ENCODE data around the gene PTTG1. TPM values are rescaled to one million over a fixed set of nuclear protein-coding genes. Genes with fewer than 3 reads are reported as not detected.
A peak's percentile ranks its signal among the peaks of the same experiment; 100 is the strongest.

The PTTG1 gene
- total RNA-seq, 4 donors from 2014 or later, result 2.5 to 13.9 (median 6.1) TPM

DNA sequence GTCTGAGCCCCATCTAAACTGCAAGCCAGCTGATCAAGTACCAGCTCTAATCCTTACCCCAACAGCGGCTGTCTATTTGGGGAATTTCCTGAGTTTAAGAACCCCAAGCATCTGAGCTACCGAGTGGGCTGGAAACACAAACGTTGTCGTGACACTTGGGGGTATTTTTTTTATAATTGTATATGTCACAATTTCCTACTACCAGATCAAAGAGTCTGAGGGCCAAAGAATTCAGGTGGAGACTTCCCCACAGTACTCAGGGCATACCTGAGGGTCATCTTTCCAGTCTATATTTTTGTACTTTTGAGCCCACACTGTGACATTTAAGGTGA, 42.8 kb downstream of the PTTG1 start:
- DNase-seq (ENCODE audit: low spot score) (no peak), ATAC-seq (ENCODE audit: low FRiP score) (no peak)
- TF ChIP-seq, protein P1, sequence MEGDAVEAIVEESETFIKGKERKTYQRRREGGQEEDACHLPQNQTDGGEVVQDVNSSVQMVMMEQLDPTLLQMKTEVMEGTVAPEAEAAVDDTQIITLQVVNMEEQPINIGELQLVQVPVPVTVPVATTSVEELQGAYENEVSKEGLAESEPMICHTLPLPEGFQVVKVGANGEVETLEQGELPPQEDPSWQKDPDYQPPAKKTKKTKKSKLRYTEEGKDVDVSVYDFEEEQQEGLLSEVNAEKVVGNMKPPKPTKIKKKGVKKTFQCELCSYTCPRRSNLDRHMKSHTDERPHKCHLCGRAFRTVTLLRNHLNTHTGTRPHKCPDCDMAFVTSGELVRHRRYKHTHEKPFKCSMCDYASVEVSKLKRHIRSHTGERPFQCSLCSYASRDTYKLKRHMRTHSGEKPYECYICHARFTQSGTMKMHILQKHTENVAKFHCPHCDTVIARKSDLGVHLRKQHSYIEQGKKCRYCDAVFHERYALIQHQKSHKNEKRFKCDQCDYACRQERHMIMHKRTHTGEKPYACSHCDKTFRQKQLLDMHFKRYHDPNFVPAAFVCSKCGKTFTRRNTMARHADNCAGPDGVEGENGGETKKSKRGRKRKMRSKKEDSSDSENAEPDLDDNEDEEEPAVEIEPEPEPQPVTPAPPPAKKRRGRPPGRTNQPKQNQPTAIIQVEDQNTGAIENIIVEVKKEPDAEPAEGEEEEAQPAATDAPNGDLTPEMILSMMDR (IDR thresholded peaks at IDR 0.05), result no peak

DNA sequence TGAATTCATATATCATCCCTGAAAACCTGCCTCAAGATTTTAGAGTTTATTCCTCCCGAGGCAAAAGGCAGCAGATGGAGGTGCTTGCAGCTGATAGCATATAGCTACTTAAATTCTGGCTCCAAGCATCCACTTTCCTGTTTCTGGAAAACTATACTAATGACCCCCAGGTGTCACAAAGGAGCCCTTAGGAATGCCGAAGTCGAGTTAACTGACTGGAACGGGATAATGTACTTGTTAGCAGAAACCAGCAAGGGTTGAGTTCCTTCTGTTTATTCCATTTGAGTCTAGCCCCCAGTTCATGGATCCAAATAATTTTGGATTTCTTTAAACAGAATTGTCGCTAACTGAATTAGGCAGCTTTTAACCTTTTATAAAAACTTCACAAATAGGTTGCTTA, 44.5 kb downstream of the PTTG1 start:
- ATAC-seq (ENCODE audit: low FRiP score), result no peak
- no peak for DNase-seq (ENCODE audit: low spot score)

DNA sequence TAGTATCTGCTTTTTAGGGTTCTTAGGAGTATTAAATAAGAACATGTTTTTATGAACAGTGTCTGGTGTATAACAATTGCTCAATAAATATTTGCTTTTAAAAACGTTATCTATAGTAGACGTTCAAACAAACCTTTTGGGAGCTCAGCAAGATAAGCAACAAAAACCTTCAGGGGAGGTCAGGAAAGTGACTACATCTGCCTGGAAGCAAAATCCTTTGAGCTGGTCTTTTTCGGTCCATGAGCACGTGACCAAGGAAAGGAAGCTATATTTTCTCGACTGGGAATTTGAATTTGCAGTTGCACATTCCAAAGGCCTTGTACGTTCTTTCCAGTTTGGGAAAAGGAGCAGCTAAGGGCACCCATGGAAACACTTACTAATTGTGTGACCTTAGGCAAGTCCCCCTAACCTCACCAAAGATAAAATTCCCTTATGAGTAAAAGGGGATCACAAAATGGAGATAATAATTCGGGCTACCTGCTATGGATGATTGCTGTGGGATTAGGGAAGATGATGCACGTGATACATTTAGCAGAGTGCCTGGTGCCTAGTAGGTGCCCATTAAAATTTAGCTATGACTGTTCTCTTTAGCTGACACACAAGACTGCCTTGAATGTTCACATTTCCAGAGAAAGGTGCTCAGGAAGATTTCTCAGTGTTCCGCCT, 45.4 kb downstream of the PTTG1 start:
- no peak for ATAC-seq (ENCODE audit: low FRiP score)
- DNase-seq (ENCODE audit: low spot score), result no peak
- TF ChIP-seq, protein P1 (IDR thresholded peaks at IDR 0.05), result no peak

More for the DNA sequence above, 44.5 kb downstream of the PTTG1 start:
- TF ChIP-seq, protein P1 (IDR thresholded peaks at IDR 0.05), result no peak

DNA sequence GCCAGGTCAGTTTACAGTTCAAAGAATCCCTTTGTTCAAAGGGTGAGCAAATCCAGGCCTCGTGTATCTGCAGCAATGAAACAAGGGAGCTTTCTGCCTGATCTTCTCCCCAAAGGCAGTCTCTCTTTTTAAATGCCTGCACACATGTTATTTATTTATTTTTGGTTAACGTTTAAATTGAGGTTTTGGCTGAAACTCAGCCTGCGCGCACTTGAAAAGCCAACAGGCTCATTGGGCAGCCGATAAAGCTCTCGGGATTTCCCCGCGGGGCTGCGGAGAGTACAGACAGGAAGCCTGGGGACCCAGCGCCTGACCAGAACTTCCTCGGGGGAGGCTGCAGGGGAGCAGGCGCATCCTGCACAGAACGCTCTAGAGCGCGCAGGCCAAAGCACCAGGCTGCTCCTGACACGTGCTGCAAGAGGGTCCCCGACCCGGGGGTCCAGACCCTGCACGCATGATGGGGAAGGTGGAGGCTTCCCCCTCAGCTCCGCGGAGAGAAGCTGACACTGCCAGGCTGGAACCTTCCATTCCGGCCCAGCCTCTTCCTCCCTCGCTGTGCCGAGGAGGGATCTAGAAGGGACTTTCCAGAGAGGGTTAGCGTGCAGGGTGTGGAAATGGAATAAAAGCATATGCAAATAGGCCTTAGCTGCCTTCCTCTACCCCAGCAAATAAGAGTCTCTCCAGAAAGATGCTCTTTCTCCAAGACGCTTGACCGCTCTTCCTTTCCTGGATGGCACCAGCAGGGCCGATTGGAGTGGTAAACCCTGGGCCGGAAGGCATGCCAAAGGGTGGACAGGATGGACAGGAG, 46.1 kb downstream of the PTTG1 start:
- TF ChIP-seq, protein P1 (IDR thresholded peaks at IDR 0.05), result no peak
- DNase-seq (ENCODE audit: low spot score), result peak; percentile 34
- ATAC-seq (ENCODE audit: low FRiP score), result peak; percentile 79

DNA sequence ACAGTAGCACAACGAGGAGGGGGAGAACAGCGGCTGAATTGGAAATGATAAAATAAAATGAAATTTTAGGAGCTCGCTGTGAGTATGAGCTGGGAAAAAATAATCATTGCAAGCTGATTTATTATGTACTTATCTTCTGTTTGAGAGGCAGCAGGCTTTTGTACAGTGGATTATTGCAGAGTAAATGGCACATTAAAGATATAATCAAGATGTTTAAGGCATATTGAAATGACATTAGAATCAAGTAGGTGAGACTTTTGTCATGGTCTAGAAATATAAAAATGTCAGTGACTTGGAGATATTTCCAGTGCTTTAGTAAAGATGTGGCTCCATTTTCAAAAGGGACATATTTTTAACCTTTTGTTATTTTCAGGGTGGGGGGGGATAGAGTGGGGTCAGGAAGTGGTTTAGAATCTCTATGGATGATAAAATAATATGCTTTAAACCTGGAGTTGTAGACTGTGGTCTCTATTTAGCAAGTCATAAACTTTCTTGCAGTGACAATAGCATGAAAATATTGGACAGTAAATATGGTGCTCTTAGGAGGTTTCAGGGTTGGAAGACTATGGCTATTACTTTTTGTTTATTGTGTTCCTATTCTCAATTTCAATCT, 46.8 kb downstream of the PTTG1 start:
- DNase-seq (ENCODE audit: low spot score) (no peak), ATAC-seq (ENCODE audit: low FRiP score) (no peak)
- TF ChIP-seq, protein P1 (IDR thresholded peaks at IDR 0.05), result no peak

DNA sequence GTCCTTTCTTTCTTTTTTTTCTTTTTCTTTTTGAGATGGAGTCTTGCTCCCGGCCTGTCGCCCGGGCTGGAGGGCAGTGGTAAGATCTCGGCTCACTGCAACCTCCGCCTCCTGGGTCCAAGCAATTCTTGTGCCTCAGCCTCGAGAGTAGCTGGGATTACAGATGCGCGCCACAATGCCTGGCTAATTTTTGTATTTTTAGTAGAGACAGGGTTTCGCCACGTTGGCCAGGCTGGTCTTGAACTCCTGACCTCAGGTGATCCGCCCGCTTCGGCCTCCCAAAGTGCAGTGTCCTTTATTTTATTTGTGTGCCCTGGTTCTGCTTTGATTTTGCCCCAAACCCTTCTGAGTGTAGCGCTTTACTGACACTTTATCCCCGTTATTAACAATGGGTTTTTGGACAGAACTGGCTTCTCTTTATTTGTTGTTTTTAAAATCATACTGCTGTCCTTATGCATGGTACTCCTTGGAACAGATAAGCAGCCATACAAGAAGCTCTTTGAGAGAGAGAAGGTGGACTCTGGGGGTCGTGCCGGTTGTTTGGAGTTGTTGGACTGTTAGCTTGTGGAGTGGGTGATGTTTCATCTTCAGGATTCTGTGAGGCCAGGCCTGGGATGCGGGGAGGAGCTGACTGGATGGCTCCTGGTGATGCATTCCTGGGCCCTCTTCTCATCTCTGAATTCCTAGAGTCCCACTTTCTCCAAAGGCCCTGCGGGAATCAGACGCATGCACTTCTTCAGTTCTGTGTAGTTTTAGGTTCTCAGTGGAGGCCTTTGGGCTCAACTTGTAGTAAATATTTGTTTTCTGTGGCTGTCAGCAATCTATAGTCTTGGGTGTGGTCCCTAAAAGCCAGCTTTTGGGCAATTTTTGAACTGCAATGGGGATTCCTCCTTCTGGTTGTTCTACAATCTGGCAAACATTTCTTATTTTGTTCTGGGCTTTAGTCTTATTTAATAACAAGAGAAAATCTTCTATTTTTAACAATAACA, 47.8 kb downstream of the PTTG1 start:
- TF ChIP-seq, protein P1 (IDR thresholded peaks at IDR 0.05), result no peak

More for the DNA sequence above, 47.8 kb downstream of the PTTG1 start:
- ATAC-seq (ENCODE audit: low FRiP score), result no peak
- no peak for DNase-seq (ENCODE audit: low spot score)

Data from omental fat pad (tissue), 4 donors.